MM.1S (cell line): ENCODE data around the gene COMP.

Source experiments
- DNase-seq: peaks from one replicate; pipeline ENCODE4 v3.0.0-alpha.2; 2015
- H2AFZ ChIP-seq: fragments of 300-600 bp; sonication (generic); 2 replicates; pipeline ENCODE4 v1.6.0; 2016; ENCODE audit warnings: antibody characterized with exemption, low read length
- H3F3A ChIP-seq: fragments of 300-600 bp; sonication (generic); 2 replicates; pipeline ENCODE4 v1.6.1; 2016; ENCODE audit warnings: mild to moderate bottlenecking, antibody characterized with exemption, low read length, moderate library complexity, mixed read lengths; ENCODE audit not compliant: insufficient read depth
- H3K27ac ChIP-seq: fragments of 300-600 bp; sonication (generic); 2 replicates; pipeline ENCODE4 v1.5.1; 2016; ENCODE audit warnings: mild to moderate bottlenecking, low read length
- H3K27me3 ChIP-seq: fragments of 300-600 bp; sonication (generic); replicated peaks from 2 replicates; pipeline ENCODE4 v1.6.0; 2016; ENCODE audit warnings: low read length; ENCODE audit not compliant: insufficient read depth
- H3K36me3 ChIP-seq: fragments of 300-600 bp; sonication (generic); replicated peaks from 2 replicates; pipeline ENCODE4 v1.6.1; 2016; ENCODE audit warnings: mild to moderate bottlenecking, low read length, mixed read lengths; ENCODE audit not compliant: insufficient read depth
- H3K4me1 ChIP-seq: fragments of 300-600 bp; sonication (generic); 2 replicates; pipeline ENCODE4 v1.6.1; 2016; ENCODE audit warnings: low read length, mixed read lengths
- H3K4me2 ChIP-seq: fragments of 300-600 bp; sonication (generic); 2 replicates; pipeline ENCODE4 v1.6.0; 2016; ENCODE audit warnings: low read depth, low read length
- H3K4me3 ChIP-seq: fragments of 300-600 bp; sonication (generic); 2 replicates; pipeline ENCODE4 v1.5.1; 2016; ENCODE audit warnings: low read length, mixed read lengths
- H3K79me2 ChIP-seq: fragments of 300-600 bp; sonication (generic); 2 replicates; pipeline ENCODE4 v1.6.1; 2016; ENCODE audit warnings: mixed run types, low read length, mixed read lengths
- H3K9ac ChIP-seq: fragments of 300-600 bp; sonication (generic); 2 replicates; pipeline ENCODE4 v1.6.1; 2016; ENCODE audit warnings: low read length, mixed read lengths
- H3K9me2 ChIP-seq: fragments of 300-600 bp; sonication (generic); replicated peaks from 2 replicates; pipeline ENCODE4 v1.6.1; 2016; ENCODE audit warnings: mild to moderate bottlenecking, low read length, mixed read lengths; ENCODE audit not compliant: insufficient read depth
- H3K9me3 ChIP-seq: fragments of 300-600 bp; sonication (generic); replicated peaks from 2 replicates; pipeline ENCODE4 v1.6.1; 2016; ENCODE audit warnings: mild to moderate bottlenecking, low read length, mixed read lengths; ENCODE audit not compliant: insufficient read depth
- H4K20me1 ChIP-seq: fragments of 300-600 bp; sonication (generic); 2 replicates; pipeline ENCODE4 v1.6.1; 2016; ENCODE audit warnings: mild to moderate bottlenecking, low read length, moderate library complexity, mixed read lengths; ENCODE audit not compliant: insufficient read depth
- EZH2 ChIP-seq: fragments of 300-600 bp; sonication (generic); optimal IDR thresholded peaks from 2 replicates; pipeline ENCODE3; 2017; ENCODE audit warnings: low read depth, mild to moderate bottlenecking, antibody characterized with exemption, low read length, mixed read lengths
- EZH2phosphoT487 ChIP-seq: fragments of 300-600 bp; sonication (generic); IDR thresholded peaks from 2 replicates; pipeline ENCODE4 v1.6.1; 2018; ENCODE audit warnings: antibody characterized with exemption, low read length
- TF ChIP-seq, protein P1 (sequence below): fragments of 300-600 bp; sonication (generic); IDR thresholded peaks from 2 replicates; pipeline ENCODE4 v1.5.1; 2016; ENCODE audit warnings: antibody characterized with exemption, low read length, mixed read lengths

The COMP gene

DNA sequence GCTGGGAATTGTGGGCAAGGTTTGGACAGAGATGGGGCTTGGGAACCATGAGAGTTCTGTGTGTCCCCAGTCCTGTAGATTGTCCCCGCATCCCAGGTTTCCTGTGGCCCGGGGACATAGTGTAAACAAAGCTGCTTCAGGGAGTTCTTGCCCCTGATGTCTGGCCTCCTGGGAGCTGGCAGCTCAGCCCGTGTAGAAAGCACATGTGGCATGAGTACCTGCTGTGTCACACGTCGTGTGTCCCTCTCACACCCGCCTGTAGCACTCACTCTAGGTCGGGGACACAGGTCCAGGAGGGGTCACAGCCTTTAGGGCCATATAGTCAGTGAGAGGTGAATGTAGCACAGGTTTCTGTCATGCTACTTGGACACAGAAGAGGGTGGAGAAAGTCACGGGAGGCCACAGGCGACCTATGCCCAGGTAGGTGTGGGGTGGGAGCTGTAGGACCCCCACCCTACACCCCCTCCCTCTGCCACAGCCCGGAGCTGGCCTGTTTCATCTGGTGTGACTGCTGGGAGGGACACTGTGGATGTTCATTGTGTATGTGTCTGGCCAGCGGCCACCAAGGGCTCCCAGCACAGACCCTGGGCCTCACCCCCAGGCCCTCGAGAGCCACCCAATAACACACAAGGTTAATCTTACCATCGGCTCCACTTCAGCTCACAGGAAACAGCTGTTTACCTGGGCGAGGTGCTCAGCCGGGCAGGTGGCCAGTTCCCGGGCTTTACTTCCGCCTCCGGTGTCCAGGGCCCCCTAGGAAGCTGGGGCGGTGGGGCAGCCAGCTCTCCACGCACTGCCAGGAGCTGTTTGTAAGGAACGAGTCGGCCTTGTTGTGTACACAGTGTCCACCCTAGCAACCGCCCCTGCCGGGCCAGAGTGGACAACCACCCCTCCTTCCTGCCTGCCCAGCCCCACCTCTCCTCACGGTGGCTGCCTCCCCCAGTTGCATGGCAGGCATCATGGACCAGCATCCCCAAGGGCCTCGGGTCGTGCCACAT, 49.7 kb downstream of the COMP start:
- Histone ChIP-seq H3K9me3 (no peaks in the 10 kb centered on the region), H4K20me1 (no peaks in the 10 kb centered on the region), H3K4me3 (no peak overlapping the region), H3K9ac (no peak overlapping the region), H3F3A (no peaks in the 10 kb centered on the region), H3K4me2 (no peak overlapping the region), H3K27ac (no peak overlapping the region), H3K79me2 (no peaks in the 10 kb centered on the region), H3K9me2 (no peaks in the 10 kb centered on the region), H3K4me1 (no peaks in the 10 kb centered on the region), H2AFZ (no peak overlapping the region), H3K36me3 (no peaks in the 10 kb centered on the region), H3K27me3 (no peaks in the 10 kb centered on the region)
- TF ChIP-seq, protein P1, sequence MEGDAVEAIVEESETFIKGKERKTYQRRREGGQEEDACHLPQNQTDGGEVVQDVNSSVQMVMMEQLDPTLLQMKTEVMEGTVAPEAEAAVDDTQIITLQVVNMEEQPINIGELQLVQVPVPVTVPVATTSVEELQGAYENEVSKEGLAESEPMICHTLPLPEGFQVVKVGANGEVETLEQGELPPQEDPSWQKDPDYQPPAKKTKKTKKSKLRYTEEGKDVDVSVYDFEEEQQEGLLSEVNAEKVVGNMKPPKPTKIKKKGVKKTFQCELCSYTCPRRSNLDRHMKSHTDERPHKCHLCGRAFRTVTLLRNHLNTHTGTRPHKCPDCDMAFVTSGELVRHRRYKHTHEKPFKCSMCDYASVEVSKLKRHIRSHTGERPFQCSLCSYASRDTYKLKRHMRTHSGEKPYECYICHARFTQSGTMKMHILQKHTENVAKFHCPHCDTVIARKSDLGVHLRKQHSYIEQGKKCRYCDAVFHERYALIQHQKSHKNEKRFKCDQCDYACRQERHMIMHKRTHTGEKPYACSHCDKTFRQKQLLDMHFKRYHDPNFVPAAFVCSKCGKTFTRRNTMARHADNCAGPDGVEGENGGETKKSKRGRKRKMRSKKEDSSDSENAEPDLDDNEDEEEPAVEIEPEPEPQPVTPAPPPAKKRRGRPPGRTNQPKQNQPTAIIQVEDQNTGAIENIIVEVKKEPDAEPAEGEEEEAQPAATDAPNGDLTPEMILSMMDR: no peak
- TF ChIP-seq EZH2 (no peak), EZH2phosphoT487 (no peak)
- DNase-seq: no peak

DNA sequence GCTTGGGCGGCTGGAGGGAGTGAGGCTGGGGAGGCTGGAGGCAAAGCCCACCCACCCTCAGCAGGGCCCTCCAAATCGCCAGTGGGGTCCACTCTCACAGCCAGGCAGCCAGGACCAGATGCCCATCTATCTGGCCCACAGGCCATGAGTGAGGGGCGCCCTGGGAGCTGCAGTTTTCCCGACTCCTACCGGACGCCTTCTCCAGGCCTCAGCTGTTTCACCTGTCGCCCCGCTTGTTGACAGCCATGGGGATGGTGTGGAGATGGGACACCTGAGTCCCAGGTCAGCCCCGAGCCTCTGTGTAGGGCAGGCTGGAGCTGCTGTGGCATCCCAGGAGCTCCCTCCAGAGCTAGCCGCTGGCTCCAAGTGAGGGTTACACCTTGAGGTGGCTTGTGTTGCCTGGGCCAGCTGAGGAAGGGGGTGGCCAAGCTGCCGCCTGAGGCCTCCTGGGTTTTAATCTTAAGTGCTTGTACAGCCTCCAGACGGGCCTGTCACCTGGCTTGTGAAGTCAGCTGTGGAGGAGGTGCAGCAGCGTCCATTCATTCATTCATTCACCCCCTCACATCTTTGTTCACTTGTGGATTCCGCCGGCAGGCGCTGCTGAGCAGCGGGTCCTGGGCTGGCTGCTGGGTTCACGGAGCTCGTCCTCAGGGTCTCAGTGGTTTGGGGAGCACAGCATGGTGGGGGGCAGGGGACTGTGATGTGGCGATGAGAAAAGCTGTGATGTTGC, 52.0 kb downstream of the COMP start:
- no peaks in the 10 kb centered on the region for H3K36me3 ChIP-seq
- no peaks in the 10 kb centered on the region for H4K20me1 ChIP-seq
- H3K4me3 ChIP-seq: no peak overlapping the region
- no peaks in the 10 kb centered on the region for H3K9me3 ChIP-seq
- no peak overlapping the region for H3K4me2 ChIP-seq
- H3F3A ChIP-seq: no peaks in the 10 kb centered on the region
- no peaks in the 10 kb centered on the region for H3K79me2 ChIP-seq
- DNase-seq: no peak
- no peak overlapping the region for H3K27ac ChIP-seq
- H3K4me1 ChIP-seq: no peaks in the 10 kb centered on the region
- no peak overlapping the region for H3K9ac ChIP-seq
- H2AFZ ChIP-seq: no peak overlapping the region
- no peaks in the 10 kb centered on the region for H3K27me3 ChIP-seq
- TF ChIP-seq EZH2phosphoT487: no peak
- TF ChIP-seq, protein P1: no peak
- no peak for TF ChIP-seq EZH2
- H3K9me2 ChIP-seq: no peaks in the 10 kb centered on the region

- no peaks in the 10 kb centered on the region for H3F3A ChIP-seq
- TF ChIP-seq, protein P1: no peak
- no peak for TF ChIP-seq EZH2phosphoT487
- no peak for TF ChIP-seq EZH2
- H3K9ac ChIP-seq: no peak overlapping the region
- H3K36me3 ChIP-seq: no peaks in the 10 kb centered on the region
- DNase-seq: no peak
- no peaks in the 10 kb centered on the region for H3K27me3 ChIP-seq
- no peaks in the 10 kb centered on the region for H3K79me2 ChIP-seq
- no peak overlapping the region for H3K27ac ChIP-seq
- no peaks in the 10 kb centered on the region for H3K4me1 ChIP-seq
- H4K20me1 ChIP-seq: no peaks in the 10 kb centered on the region
- H3K4me2 ChIP-seq: no peak overlapping the region
- no peaks in the 10 kb centered on the region for H3K9me2 ChIP-seq
- no peaks in the 10 kb centered on the region for H3K9me3 ChIP-seq
- no peak overlapping the region for H3K4me3 ChIP-seq
- H2AFZ ChIP-seq: no peak overlapping the region
Measured at GRCh38 chr19:18737954-18738351, 53.2 kb downstream of the COMP start.
